Activated CD4-positive, alpha-beta T cell treated with anti-CD3 and anti-CD28 coated beads, Interleukin-2, amount 10 ng/mL, durations not matched to agents 7 days and 5 days (primary cell): ENCODE data around the gene STAB2. TPM values are rescaled to one million over a fixed set of nuclear protein-coding genes. Genes with fewer than 3 reads are reported as not detected.
"Not testable (repeated sequence)": the region's sequence is repeated elsewhere in the genome, so short reads cannot be mapped to it uniquely, and the experiment has no call there.

ENCODE experiments used
- CTCF ChIA-PET: fragments of 350-600 bp; sonication (Branson Sonifier 250); formaldehyde crosslinking; loops from one replicate; lab custom pipeline; 2021; ENCODE audit warnings: antibody characterized with exemption; lab: Charles Lee
- POLR2A ChIA-PET: fragments of 350-600 bp; sonication (Branson Sonifier 250); formaldehyde crosslinking; loops from one replicate; lab custom pipeline; 2021; ENCODE audit warnings: antibody characterized with exemption; lab: Charles Lee
- DNase-seq: peaks from one replicate; pipeline ENCODE4 v3.0.0-alpha.2; 2020
- H3K27ac Mint-ChIP-seq: one replicate; pipeline ENCODE4 v1.8.0; 2021; ENCODE audit warnings: mild to moderate bottlenecking, moderate library complexity, mixed read lengths
- H3K27me3 Mint-ChIP-seq: one replicate; pipeline ENCODE4 v1.8.0; 2021; ENCODE audit warnings: mixed read lengths
- H3K36me3 Mint-ChIP-seq: one replicate; pipeline ENCODE4 v1.8.0; 2021; ENCODE audit warnings: low read depth, mixed read lengths
- H3K4me1 Mint-ChIP-seq: one replicate; pipeline ENCODE4 v1.8.0; 2021; ENCODE audit warnings: mixed read lengths
- H3K4me3 Mint-ChIP-seq: one replicate; pipeline ENCODE4 v1.8.0; 2021; ENCODE audit warnings: mild to moderate bottlenecking, moderate library complexity, mixed read lengths
- H3K9me3 Mint-ChIP-seq: one replicate; pipeline ENCODE4 v1.8.0; 2021; ENCODE audit warnings: mixed read lengths
- total RNA-seq, 2 experiments: library from RNA; stranded (reverse); gene quantifications; one replicate each; pipeline ENCODE4 v1.2.3, GENCODE V29; 2021

Gene STAB2
- total RNA-seq, 2 experiments from 2014 or later, result not detected

DNA sequence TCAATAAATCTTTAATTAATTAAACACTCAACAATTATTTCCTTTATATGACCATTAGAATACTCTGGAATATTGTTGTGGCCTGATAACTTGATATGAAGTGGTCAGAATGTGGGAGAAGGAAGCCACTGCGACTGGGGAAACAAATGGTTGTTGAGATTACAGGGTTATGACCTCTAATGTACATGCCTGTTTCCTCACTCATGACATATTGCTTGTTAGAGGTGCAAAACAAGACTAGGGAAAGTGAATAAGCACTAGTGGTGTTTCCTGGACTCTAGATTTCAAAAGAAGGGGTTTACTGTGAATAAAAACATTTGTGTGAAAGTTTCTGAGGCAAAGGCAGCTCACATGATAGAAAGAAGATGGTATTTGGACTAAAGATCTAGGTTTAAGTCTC, 53.3 kb downstream of the STAB2 start:
- no peak for DNase-seq
- POLR2A ChIA-PET, result no interaction called here
- Mint-ChIP-seq H3K4me3 (no peak overlapping the region), H3K27ac (no peak overlapping the region), H3K4me1 (no peaks in the 10 kb centered on the region), H3K9me3 (no peaks in the 10 kb centered on the region), H3K36me3 (no peaks in the 10 kb centered on the region), H3K27me3 (peaks cover 2% of the 10 kb centered on the region)
- CTCF ChIA-PET, result interaction anchor here (0.6 to 2.6 kb wide), 2 partner anchors 8 to 146 kb away, joined by 3 to 11 read pairs; no protein-coding TSS in a partner anchor

- no peak overlapping the region for H3K27ac Mint-ChIP-seq
- ChIA-PET POLR2A (no interaction called here), CTCF (interaction anchor here (2.6 kb wide), 1 partner anchor 8 kb away, joined by 11 read pairs; no protein-coding TSS in a partner anchor)
- no peaks in the 10 kb centered on the region for H3K36me3 Mint-ChIP-seq
- H3K27me3 Mint-ChIP-seq, result peaks cover 2% of the 10 kb centered on the region
- H3K9me3 Mint-ChIP-seq, result no peaks in the 10 kb centered on the region
- H3K4me1 Mint-ChIP-seq, result no peaks in the 10 kb centered on the region
- no peak for DNase-seq
- no peak overlapping the region for H3K4me3 Mint-ChIP-seq
These were observed 53.8 kb downstream of the STAB2 start for GRCh38 chr12:103640831-103641230.

- no peak for DNase-seq
- H3K27me3 Mint-ChIP-seq, result peaks cover 10% of the 10 kb centered on the region
- H3K27ac Mint-ChIP-seq, result no peak overlapping the region
- ChIA-PET CTCF (interaction anchor here (2.6 kb wide), 1 partner anchor 10 kb away, joined by 11 read pairs; no protein-coding TSS in a partner anchor), POLR2A (no interaction called here)
- no peaks in the 10 kb centered on the region for H3K9me3 Mint-ChIP-seq
- H3K4me3 Mint-ChIP-seq, result no peak overlapping the region
- no peaks in the 10 kb centered on the region for H3K4me1 Mint-ChIP-seq
- no peaks in the 10 kb centered on the region for H3K36me3 Mint-ChIP-seq
These were observed 55.3 kb downstream of the STAB2 start for GRCh38 chr12:103642240-103642864.

GRCh38 chr12:103645202-103645601, 58.1 kb downstream of the STAB2 start:
- Mint-ChIP-seq H3K27ac (no peak overlapping the region), H3K27me3 (peaks cover 7% of the 10 kb centered on the region), H3K9me3 (no peaks in the 10 kb centered on the region), H3K4me3 (no peak overlapping the region), H3K4me1 (no peaks in the 10 kb centered on the region), H3K36me3 (no peaks in the 10 kb centered on the region)
- CTCF ChIA-PET, result no interaction called here
- no peak for DNase-seq
- POLR2A ChIA-PET, result no interaction called here

GRCh38 chr12:103647267-103647666, 60.2 kb downstream of the STAB2 start:
- Mint-ChIP-seq H3K4me1 (no peaks in the 10 kb centered on the region), H3K36me3 (no peaks in the 10 kb centered on the region), H3K9me3 (no peaks in the 10 kb centered on the region), H3K27ac (no peak overlapping the region), H3K4me3 (no peak overlapping the region), H3K27me3 (peaks cover 7% of the 10 kb centered on the region)
- CTCF ChIA-PET, result no interaction called here
- POLR2A ChIA-PET, result no interaction called here
- DNase-seq, result no peak

- no peak for DNase-seq
- Mint-ChIP-seq H3K36me3 (no peaks in the 10 kb centered on the region), H3K27ac (no peak overlapping the region), H3K27me3 (no peaks in the 10 kb centered on the region), H3K9me3 (no peaks in the 10 kb centered on the region), H3K4me1 (peaks cover 6% of the 10 kb centered on the region), H3K4me3 (no peak overlapping the region)
- CTCF ChIA-PET, result no interaction called here
- POLR2A ChIA-PET, result no interaction called here
These were observed 65.7 kb downstream of the STAB2 start for GRCh38 chr12:103652808-103653207.

GRCh38 chr12:103653568-103654173, 66.6 kb downstream of the STAB2 start:
- H3K4me3 Mint-ChIP-seq, H3K36me3 Mint-ChIP-seq, DNase-seq, H3K27me3 Mint-ChIP-seq, CTCF ChIA-PET, POLR2A ChIA-PET, H3K27ac Mint-ChIP-seq, H3K9me3 Mint-ChIP-seq: not testable (repeated sequence)
- peaks cover 12% of the 10 kb centered on the region for H3K4me1 Mint-ChIP-seq

DNA sequence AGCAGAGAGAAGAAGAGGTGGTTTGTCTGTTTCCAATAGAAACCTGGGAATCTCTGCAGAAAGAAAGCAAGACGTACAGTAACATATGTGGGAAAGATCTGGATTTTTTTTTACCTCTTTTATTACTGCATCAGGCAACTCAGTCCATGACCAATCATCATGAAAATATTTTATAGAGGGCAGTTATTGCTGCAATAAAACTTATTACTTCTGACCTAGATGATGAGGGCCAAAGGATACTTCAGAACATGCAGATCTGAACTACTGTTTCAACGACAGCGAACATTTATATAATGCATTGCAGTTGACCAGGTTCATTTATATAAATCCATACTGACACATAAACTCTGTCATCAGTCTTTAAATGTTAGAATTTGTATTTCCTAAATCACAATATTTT, 67.7 kb downstream of the STAB2 start:
- H3K4me3 Mint-ChIP-seq, result no peak overlapping the region
- CTCF ChIA-PET, result no interaction called here
- no peaks in the 10 kb centered on the region for H3K36me3 Mint-ChIP-seq
- peaks cover 12% of the 10 kb centered on the region for H3K4me1 Mint-ChIP-seq
- POLR2A ChIA-PET, result no interaction called here
- no peak overlapping the region for H3K27ac Mint-ChIP-seq
- no peaks in the 10 kb centered on the region for H3K9me3 Mint-ChIP-seq
- no peaks in the 10 kb centered on the region for H3K27me3 Mint-ChIP-seq
- no peak for DNase-seq

DNA sequence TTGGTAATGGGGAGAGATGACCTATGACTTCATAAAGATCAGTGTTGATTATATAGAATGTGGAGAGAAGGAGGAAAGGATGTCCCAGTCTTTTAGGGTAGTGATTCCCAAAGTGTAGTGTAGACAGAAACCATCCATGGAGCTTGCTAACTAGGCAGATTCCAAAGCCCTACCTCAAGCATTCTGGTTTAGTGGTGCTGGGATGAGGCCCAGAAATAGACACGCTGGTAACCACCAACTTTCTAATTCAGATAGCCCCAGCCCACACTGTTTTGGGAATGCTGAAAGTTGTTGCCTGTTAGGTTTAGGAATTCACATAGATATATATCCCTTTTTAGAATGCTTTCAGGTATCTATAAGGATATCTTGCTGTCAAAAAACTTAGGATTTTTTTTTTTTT, 69.2 kb downstream of the STAB2 start:
- peaks cover 12% of the 10 kb centered on the region for H3K4me1 Mint-ChIP-seq

GRCh38 chr12:103657331-103657730, 70.3 kb downstream of the STAB2 start:
- CTCF ChIA-PET, result no interaction called here
- DNase-seq, result no peak
- Mint-ChIP-seq H3K9me3 (no peaks in the 10 kb centered on the region), H3K27me3 (peaks cover 6% of the 10 kb centered on the region), H3K4me3 (no peak overlapping the region), H3K36me3 (no peaks in the 10 kb centered on the region), H3K27ac (no peak overlapping the region), H3K4me1 (peaks cover 12% of the 10 kb centered on the region)
- POLR2A ChIA-PET, result no interaction called here

More for the DNA sequence above, 69.2 kb downstream of the STAB2 start:
- ChIA-PET POLR2A (no interaction called here), CTCF (no interaction called here)
- no peaks in the 10 kb centered on the region for H3K27me3 Mint-ChIP-seq
- no peaks in the 10 kb centered on the region for H3K36me3 Mint-ChIP-seq
- no peak overlapping the region for H3K27ac Mint-ChIP-seq
- no peak overlapping the region for H3K4me3 Mint-ChIP-seq
- H3K9me3 Mint-ChIP-seq, result no peaks in the 10 kb centered on the region
- DNase-seq, result no peak

GRCh38 chr12:103664626-103665025, 77.6 kb downstream of the STAB2 start:
- Mint-ChIP-seq H3K27me3 (peaks cover 6% of the 10 kb centered on the region), H3K9me3 (no peaks in the 10 kb centered on the region), H3K4me1 (no peaks in the 10 kb centered on the region), H3K27ac (no peak overlapping the region), H3K36me3 (no peaks in the 10 kb centered on the region), H3K4me3 (no peak overlapping the region)
- no peak for DNase-seq
- CTCF ChIA-PET, result interaction anchor here (1.0 kb wide), 2 partner anchors 33 to 37 kb away, joined by 3 read pairs; no protein-coding TSS in a partner anchor
- POLR2A ChIA-PET, result no interaction called here

DNA sequence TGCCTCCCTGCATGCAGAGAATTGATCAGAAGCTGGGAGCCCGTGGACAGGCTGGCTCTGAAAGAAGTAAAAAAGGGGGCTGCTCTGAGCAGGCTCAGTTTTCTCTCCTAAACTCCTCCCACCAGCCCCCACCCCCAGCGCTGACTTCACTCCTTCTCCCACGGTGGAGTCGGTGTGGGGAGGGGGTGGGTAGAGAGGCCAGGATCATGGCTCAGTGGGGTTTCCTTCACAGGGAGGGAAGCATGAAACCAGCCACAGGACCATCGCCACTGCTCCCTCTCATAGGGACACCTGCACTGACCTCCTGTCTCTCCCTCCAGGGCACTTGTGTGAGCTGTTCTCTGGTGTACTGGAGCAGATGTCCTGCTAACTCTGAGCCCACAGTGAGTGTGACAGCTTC, 78.9 kb downstream of the STAB2 start:
- no peaks in the 10 kb centered on the region for H3K36me3 Mint-ChIP-seq
- H3K4me3 Mint-ChIP-seq, result no peak overlapping the region
- H3K4me1 Mint-ChIP-seq, result no peaks in the 10 kb centered on the region
- ChIA-PET CTCF (interaction anchor here (1.1 kb wide), 1 partner anchor 12 kb away, joined by 3 read pairs; no protein-coding TSS in a partner anchor), POLR2A (no interaction called here)
- no peak overlapping the region for H3K27ac Mint-ChIP-seq
- no peak for DNase-seq
- H3K9me3 Mint-ChIP-seq, result no peaks in the 10 kb centered on the region
- H3K27me3 Mint-ChIP-seq, result peaks cover 6% of the 10 kb centered on the region

DNA sequence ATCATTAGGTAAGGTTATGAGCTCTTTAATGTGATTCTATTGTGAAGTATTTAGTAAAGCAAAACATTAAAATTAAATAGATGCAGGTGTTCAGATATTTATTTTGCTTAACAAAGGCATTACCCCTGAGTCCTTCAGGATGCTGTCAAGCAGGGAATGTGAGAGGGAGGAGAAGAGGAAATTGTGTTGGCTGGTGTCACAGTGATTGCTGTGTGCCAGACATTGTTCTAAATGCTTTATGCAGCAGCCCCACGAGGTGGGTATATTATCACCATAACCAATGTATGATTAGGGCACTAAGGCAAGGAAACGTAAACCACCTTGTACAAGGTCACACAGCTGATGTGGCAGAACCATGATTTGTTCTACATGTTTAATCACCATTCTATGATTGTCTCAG, 80.1 kb downstream of the STAB2 start:
- CTCF ChIA-PET, result no interaction called here
- Mint-ChIP-seq H3K9me3 (no peaks in the 10 kb centered on the region), H3K36me3 (no peaks in the 10 kb centered on the region), H3K27me3 (no peaks in the 10 kb centered on the region), H3K4me1 (no peaks in the 10 kb centered on the region), H3K27ac (no peak overlapping the region), H3K4me3 (no peak overlapping the region)
- no peak for DNase-seq
- POLR2A ChIA-PET, result no interaction called here
